Caco-2 (cell line): ENCODE results near the gene TLN1. TPM values are rescaled to one million over a fixed set of nuclear protein-coding genes. Genes with fewer than 3 reads are reported as not detected.
A peak's percentile ranks its signal among the peaks of the same experiment; 100 is the strongest.

Experiments used
- BruUV-seq: library from RNA; stranded (reverse); fragments of 400-500 nt; replicated peaks from 2 replicates; lab custom pipeline; 2021; lab: Mats Ljungman, UMichigan
- CTCF ChIA-PET: fragments of 300-600 bp; sonication (Branson Sonifier 250); formaldehyde crosslinking; loops from one replicate; lab custom pipeline; 2022; ENCODE audit warnings: antibody characterized with exemption; lab: Charles Lee
- POLR2A ChIA-PET: fragments of 300-600 bp; sonication (Branson Sonifier 250); formaldehyde crosslinking; loops from one replicate; lab custom pipeline; 2022; ENCODE audit warnings: antibody characterized with exemption; lab: Charles Lee
- DNase-seq, 2 experiments: peaks; one replicate each; pipeline versions ENCODE4 v3.0.0 to v3.0.0-alpha.2; 2020 to 2022
- H3K27me3 ChIP-seq: replicated peaks from 2 replicates; pipeline ENCODE4 v1.6.0; 2011; ENCODE audit warnings: low read length; ENCODE audit not compliant: control insufficient read depth, insufficient read depth
- H3K36me3 ChIP-seq: 2 replicates; pipeline ENCODE4 v1.5.1; 2011; ENCODE audit warnings: low read length; ENCODE audit not compliant: control insufficient read depth, insufficient read depth
- H3K4me1 ChIP-seq: fragments of 250-450 bp; sonication (Bioruptor Pico); 2 replicates; pipeline ENCODE4 v1.5.1; 2020; ENCODE audit warnings: mild to moderate bottlenecking
- H3K4me3 ChIP-seq: 2 replicates; pipeline ENCODE4 v1.5.1; 2011; ENCODE audit warnings: low read depth, mild to moderate bottlenecking, control low read depth, low read length
- H3K9me3 ChIP-seq: fragments of 250-450 bp; sonication (Bioruptor Pico); 2 replicates; pipeline ENCODE4 v1.5.1; 2020; ENCODE audit warnings: mild to moderate bottlenecking, moderate library complexity
- H3K27ac Mint-ChIP-seq: one replicate; pipeline ENCODE4 v1.8.0; 2022; ENCODE audit warnings: mixed read lengths; ENCODE audit not compliant: unreplicated experiment
- H3K27me3 Mint-ChIP-seq: one replicate; pipeline ENCODE4 v1.8.0; 2022; ENCODE audit warnings: mixed read lengths; ENCODE audit not compliant: insufficient read depth, unreplicated experiment
- H3K36me3 Mint-ChIP-seq: one replicate; pipeline ENCODE4 v1.8.0; 2022; ENCODE audit warnings: mild to moderate bottlenecking, mixed read lengths; ENCODE audit not compliant: insufficient read depth, unreplicated experiment
- H3K4me1 Mint-ChIP-seq: one replicate; pipeline ENCODE4 v1.8.0; 2022; ENCODE audit warnings: low read depth, mixed read lengths; ENCODE audit not compliant: unreplicated experiment
- H3K4me3 Mint-ChIP-seq: one replicate; pipeline ENCODE4 v1.8.0; 2022; ENCODE audit warnings: mild to moderate bottlenecking, moderate library complexity, mixed read lengths; ENCODE audit not compliant: unreplicated experiment
- H3K9me3 Mint-ChIP-seq: one replicate; pipeline ENCODE4 v1.8.0; 2022; ENCODE audit warnings: mixed read lengths; ENCODE audit not compliant: unreplicated experiment
- intact Hi-C: fragments of 100-400 bp; cut with micrococcal nuclease; formaldehyde crosslinking; loops from one replicate; pipeline ENCODE4 v1.10.0; 2022; ENCODE audit not compliant: unreplicated experiment
- total RNA-seq: library from RNA; stranded (reverse); gene quantifications from 2 replicates; pipeline ENCODE4 v1.2.3, GENCODE V29; 2022
- TF ChIP-seq, protein P1 (sequence below), 2 experiments: fragments of 200-600 bp in 1 of 2; IDR thresholded peaks; 1 replicate in 1 of 2; 2 replicates in 1 of 2; pipeline versions ENCODE4 v1.5.1 to v1.8.0; 2011 to 2022; ENCODE audit warnings: antibody characterized with exemption in 1 of 2, control low read depth in 1 of 2, inconsistent platforms in 1 of 2, low read depth in 1 of 2, low read length in 1 of 2, mild to moderate bottlenecking in 1 of 2, moderate library complexity in 1 of 2; ENCODE audit not compliant: insufficient read depth in 1 of 2, severe bottlenecking in 1 of 2, unreplicated experiment in 1 of 2

TLN1 gene
- total RNA-seq, 1 experiment from 2014 or later = 147 TPM

DNA sequence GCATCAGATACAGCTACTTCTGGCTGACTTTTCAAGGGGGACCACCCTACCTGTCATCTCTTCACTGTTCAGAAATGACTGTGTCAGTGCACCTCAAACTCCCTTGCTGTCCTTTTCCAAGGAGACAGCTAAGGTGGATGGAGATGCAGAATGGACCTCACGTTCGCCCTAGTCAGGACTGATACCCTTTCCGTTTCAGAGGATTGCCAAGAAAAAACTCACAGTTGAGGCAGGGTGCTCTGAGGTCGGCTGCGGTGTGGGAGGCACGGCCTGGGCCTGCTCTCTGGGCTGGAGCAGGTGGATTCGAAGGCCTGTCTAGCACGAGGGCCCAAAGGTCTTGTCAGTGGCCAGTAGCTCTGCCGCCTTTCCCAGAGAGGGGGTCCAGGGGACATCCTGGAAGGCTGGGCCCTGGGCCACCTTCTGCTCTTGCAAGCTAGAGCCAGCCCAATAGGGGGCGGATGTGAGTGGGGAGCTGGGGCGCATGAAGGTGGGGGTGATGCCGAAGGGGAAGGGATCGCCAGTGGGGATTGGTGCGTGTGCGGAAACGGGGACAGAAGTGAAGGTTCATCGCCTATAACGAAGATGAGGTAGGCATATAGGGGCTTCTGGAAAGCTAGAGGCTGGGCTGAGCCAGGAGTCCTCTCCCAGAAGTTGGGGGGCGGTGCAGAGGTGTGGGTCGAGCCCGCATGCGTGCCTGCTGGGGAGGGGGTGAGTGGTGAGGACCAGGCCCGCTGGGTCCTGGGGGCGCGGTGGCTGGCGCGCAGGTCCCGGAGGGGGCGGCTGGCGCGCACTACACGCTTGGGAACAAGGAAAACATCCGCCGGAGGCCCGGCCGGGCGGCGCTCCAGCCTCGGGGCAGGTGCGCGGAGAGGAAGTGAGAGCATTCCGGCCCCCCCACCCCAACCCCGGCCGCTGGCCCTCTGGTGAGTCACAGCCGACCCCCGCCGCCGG is 24.6 kb upstream of the TLN1 start:
- H3K27me3 ChIP-seq = no peaks in the 10 kb centered on the region
- Mint-ChIP-seq H3K4me1 (peaks cover 14% of the 10 kb centered on the region), H3K9me3 (no peaks in the 10 kb centered on the region), H3K27ac (peak overlapping the region; percentile 81), H3K27me3 (no peaks in the 10 kb centered on the region), H3K4me3 (peak overlapping the region; percentile 80), H3K36me3 (peaks cover 24% of the 10 kb centered on the region)
- no peaks in the 10 kb centered on the region for H3K36me3 ChIP-seq
- ChIA-PET CTCF (interaction anchor here (0.6 to 1.5 kb wide), 9 partner anchors 11 to 840 kb away, joined by 3 to 10 read pairs (median 4); partner anchors contain the start of genes CREB3, HINT2 and TLN1), POLR2A (interaction anchor here (0.6 to 2.0 kb wide), 3 partner anchors 10 to 250 kb away, joined by 3 to 5 read pairs (median 5); no protein-coding TSS in a partner anchor)
- intact Hi-C loops = loop anchor here (1.0 kb wide), 1 partner anchor 20 kb away; no protein-coding TSS in a partner anchor
- no TSS peak for BruUV-seq
- TF ChIP-seq, protein P1, sequence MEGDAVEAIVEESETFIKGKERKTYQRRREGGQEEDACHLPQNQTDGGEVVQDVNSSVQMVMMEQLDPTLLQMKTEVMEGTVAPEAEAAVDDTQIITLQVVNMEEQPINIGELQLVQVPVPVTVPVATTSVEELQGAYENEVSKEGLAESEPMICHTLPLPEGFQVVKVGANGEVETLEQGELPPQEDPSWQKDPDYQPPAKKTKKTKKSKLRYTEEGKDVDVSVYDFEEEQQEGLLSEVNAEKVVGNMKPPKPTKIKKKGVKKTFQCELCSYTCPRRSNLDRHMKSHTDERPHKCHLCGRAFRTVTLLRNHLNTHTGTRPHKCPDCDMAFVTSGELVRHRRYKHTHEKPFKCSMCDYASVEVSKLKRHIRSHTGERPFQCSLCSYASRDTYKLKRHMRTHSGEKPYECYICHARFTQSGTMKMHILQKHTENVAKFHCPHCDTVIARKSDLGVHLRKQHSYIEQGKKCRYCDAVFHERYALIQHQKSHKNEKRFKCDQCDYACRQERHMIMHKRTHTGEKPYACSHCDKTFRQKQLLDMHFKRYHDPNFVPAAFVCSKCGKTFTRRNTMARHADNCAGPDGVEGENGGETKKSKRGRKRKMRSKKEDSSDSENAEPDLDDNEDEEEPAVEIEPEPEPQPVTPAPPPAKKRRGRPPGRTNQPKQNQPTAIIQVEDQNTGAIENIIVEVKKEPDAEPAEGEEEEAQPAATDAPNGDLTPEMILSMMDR (IDR thresholded peaks at IDR 0.05; ENCODE audit: insufficient read depth in 1 of 2, low read depth in 1 of 2, low read length in 1 of 2, severe bottlenecking in 1 of 2, unreplicated experiment in 1 of 2) = peak; percentile 56 to 76
- peaks cover 5% of the 10 kb centered on the region; the same call in 1 of the 2 replicates for H3K4me1 ChIP-seq
- H3K4me3 ChIP-seq = peak overlapping the region; percentile 59
- DNase-seq = peak; percentile 72 to 77
- H3K9me3 ChIP-seq = no peaks in the 10 kb centered on the region

DNA sequence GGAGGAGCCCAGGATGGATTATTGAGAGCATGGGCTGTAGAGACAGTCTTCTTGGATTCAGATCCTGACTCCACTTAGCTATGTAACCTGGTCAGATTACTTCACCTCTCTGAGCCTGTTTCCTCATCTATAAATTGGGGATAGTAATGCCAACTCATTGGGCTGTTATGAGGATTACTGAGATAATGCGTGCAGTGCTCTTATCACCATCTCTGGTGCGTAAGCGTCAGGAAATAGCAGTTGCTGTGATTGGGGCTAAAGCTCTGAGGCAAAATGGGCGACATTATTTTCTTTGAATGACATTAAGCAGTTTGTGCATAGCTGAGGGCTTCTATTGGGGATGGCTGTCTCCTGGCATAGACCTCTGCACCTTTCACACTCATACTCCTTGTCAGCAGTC is 23.1 kb upstream of the TLN1 start:
- TF ChIP-seq, protein P1 (IDR thresholded peaks at IDR 0.05; ENCODE audit: insufficient read depth in 1 of 2, low read depth in 1 of 2, low read length in 1 of 2, severe bottlenecking in 1 of 2, unreplicated experiment in 1 of 2) = no peak
- H3K4me1 Mint-ChIP-seq = peaks cover 15% of the 10 kb centered on the region
- H3K27ac Mint-ChIP-seq = no peak overlapping the region
- Histone ChIP-seq H3K36me3 (0 out of 2 replicates have a peak, but pooled peaks cover 4% of the 10 kb centered on the region), H3K4me3 (no peak overlapping the region), H3K9me3 (no peaks in the 10 kb centered on the region), H3K27me3 (no peaks in the 10 kb centered on the region), H3K4me1 (peaks cover 9% of the 10 kb centered on the region; the same call in 1 of the 2 replicates)
- no peaks in the 10 kb centered on the region for H3K27me3 Mint-ChIP-seq
- peaks cover 24% of the 10 kb centered on the region for H3K36me3 Mint-ChIP-seq
- intact Hi-C loops = no loop called here
- no peak overlapping the region for H3K4me3 Mint-ChIP-seq
- CTCF ChIA-PET = no interaction called here
- no peak for DNase-seq
- BruUV-seq = no TSS peak
- POLR2A ChIA-PET = interaction anchor here (0.6 kb wide), 1 partner anchor 28 kb away, joined by 3 read pairs; no protein-coding TSS in a partner anchor
- no peaks in the 10 kb centered on the region for H3K9me3 Mint-ChIP-seq

DNA sequence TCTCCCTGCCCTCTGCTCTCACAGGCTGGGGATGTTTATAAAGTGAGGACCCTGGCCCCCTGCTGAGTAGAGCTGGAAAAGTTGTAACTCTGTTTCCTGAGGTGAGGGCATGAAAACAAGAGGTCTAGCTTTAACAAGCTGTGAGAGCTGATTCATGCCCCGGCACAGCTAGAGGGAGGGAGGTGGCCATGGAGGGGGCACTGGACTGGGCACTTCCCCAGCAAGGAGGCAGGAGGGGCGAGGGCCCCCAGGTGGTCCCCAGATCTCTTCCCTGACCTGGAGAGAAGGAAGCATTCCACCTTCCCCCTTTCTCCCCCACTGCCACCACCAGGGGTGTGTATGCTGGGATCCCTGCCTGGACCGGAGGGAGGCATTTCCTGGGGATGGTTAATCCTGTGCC is 22.3 kb upstream of the TLN1 start, which contains the start of gene MSMP:
MSMP (minus strand) TSS at position 13 of the 400 bp plus-strand sequence. CDS start 147 bp downstream, outside the sequence.
- no peaks in the 10 kb centered on the region for H3K27me3 ChIP-seq
- H3K9me3 ChIP-seq = no peaks in the 10 kb centered on the region
- peaks cover 10% of the 10 kb centered on the region; the same call in 1 of the 2 replicates for H3K4me1 ChIP-seq
- POLR2A ChIA-PET = interaction anchor here (0.6 kb wide), 1 partner anchor 27 kb away, joined by 3 read pairs; no protein-coding TSS in a partner anchor
- 0 out of 2 replicates have a peak, but pooled peaks cover 4% of the 10 kb centered on the region for H3K36me3 ChIP-seq
- no peaks in the 10 kb centered on the region for H3K9me3 Mint-ChIP-seq
- H3K4me3 ChIP-seq = no peak within 1 kb of the TSS
- no TSS peak for BruUV-seq
- CTCF ChIA-PET = interaction anchor here (1.1 kb wide), 1 partner anchor 18 kb away, joined by 4 read pairs; no protein-coding TSS in a partner anchor
- no peaks in the 10 kb centered on the region for H3K27me3 Mint-ChIP-seq
- H3K4me1 Mint-ChIP-seq = peaks cover 14% of the 10 kb centered on the region
- no peak within 1 kb of the TSS for H3K4me3 Mint-ChIP-seq
- H3K27ac Mint-ChIP-seq = no peak within 1 kb of the TSS
- peaks cover 24% of the 10 kb centered on the region for H3K36me3 Mint-ChIP-seq
- TF ChIP-seq, protein P1 (IDR thresholded peaks at IDR 0.05; ENCODE audit: insufficient read depth in 1 of 2, low read depth in 1 of 2, low read length in 1 of 2, severe bottlenecking in 1 of 2, unreplicated experiment in 1 of 2) = no peak
- intact Hi-C loops = no loop called here
- DNase-seq = no peak
